GM19438 (cell line): ENCODE data around the gene YY2.
A peak's percentile ranks its signal among the peaks of the same experiment; 100 is the strongest.
"Not testable (repeated sequence)": the region's sequence is repeated elsewhere in the genome, so short reads cannot be mapped to it uniquely, and the experiment has no call there.

ENCODE experiments used
- ATAC-seq: cut with Tn5 transposase; IDR thresholded peaks from one replicate; pipeline ENCODE4 v1.9.1; 2021; ENCODE audit warnings: low read depth; ENCODE audit not compliant: unreplicated experiment

YY2 gene

DNA sequence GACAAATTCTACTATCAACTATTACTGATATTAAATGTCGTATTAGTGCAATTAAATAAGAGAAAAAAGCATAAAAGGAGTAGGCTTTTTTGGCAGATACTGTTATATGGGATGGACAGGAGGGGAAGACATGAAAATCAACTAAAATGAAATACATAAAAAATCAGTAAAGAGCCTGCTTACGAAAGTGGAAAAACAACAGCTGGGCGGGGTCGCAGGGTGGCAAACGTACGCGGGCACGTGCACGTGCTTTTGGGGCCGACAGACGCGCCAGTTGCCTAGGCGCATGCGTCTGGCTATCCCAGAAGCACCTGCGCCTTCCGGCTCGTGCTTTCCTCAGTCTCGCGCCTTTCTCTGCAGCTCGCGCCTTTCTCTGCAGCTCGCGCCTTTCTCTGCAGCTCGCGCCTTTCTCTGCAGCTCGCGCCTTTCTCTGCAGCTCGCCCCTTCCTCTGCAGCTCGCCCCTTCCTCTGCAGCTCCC, at the start of gene YY2:
Gene YY2 (plus strand): TSS at position 51 of the 479 bp plus-strand sequence. CDS start 498 bp downstream, outside the sequence.
- no peak for ATAC-seq

DNA sequence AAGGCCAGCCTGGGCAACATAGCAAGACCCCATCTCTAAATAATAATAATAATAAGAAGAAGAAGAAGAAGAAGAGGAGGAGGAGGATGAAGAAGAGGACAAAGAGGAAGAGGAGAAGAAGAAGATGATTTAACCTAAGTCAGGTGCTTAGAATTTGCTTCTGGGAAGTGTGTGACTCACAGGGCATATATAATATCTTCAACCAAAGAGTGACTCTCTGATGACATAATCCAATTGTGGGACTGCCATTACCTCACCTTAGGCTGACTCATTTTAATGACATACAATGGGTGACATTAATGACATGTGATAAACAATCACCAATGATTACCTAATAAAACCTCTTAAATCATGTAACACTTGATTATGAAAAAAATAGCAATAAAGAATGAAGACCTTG, 49.1 kb upstream of the YY2 start:
- no peak for ATAC-seq

DNA sequence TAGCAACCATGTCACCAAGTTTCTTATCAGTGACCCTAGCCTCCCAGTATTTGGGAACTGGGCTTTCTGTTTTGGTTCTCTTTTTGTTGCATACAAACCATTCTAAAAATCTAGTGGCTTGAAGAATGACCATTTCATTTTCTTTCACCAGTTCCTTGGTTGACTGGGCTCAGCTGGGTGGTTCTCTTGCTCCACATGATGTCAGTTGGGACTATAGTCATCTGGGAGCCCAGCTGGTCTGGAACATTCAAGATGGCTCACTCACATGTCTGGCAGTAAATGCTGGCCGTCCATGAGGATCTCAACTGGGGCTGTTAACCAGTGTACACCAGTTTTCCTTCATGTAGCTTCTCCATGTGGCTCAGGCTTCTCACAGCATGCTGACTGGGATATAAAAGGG, 44.0 kb upstream of the YY2 start:
- no peak for ATAC-seq

DNA sequence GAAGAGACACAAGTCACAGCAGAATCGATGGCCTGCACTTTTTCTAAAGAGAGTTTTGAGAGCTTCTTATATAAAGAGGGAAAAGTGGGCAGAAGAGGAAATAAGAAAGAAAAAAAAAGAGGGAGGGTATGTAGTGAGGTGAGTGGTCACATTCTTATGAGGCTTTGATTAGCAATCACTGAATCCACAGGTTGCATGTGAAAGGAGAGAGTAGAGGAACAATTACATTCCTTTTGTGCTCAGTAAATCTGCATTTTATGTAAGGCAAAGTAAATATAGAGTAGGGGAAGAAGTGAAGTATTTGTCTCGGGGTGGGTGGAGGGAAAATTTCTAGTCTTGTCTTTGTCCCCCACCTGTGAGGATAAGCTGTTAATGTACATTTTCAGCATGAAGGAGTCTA, 43.2 kb upstream of the YY2 start:
- no peak for ATAC-seq

DNA sequence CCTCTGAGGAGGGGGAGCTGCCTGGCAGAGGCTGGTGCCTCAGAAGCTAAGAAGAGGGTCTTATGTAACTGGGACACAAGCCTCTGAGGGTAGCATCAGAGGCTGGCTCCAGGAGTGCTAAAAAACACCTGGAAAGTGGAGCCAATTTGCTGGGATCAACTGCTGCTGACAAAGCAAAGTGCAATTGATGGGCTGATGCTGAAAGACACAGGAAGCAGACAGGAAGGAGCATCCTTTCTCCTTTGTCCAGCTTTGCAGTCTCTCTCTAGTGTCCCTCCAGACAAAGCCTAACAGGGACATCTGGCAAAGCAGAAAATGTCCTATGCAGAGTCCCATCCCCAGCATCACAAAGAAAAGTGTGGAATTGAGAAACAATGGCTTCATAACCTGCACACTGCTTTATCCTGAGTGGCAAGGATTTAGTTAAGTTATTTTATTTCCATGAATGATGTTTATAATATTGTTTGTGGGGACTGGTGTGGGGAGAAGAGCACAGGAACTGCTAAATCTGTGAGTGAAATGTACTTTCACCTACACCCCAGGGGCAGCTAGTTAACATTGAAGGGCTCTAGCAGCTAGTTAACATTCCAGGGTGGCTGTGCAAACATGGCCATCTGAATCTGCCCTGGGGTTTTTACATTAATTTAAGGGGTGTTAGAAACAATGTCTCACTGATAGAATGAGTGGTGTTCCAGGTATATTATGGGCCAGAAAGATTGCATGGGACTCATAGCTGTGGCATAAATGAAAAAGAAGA, 42.0 kb upstream of the YY2 start:
- no peak for ATAC-seq

DNA sequence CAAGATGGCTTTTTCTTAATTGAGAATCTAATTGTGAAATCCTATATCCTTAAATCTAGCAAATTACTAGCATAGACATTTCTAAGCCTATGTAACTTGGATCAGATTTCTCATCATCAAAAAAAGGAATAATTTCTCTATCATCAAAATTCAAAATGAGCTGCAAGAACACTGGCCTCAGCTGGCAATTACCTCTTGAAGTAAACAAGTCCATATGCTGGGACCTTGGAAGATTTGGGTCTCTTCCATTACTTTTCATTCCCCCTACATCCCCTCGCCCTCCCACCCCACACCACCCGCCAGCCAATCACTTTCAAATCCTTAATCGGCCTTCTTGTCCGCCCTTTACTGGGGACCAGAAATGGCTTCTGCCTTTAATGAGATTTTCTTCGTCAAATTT, 39.7 kb upstream of the YY2 start:
- no peak for ATAC-seq

DNA sequence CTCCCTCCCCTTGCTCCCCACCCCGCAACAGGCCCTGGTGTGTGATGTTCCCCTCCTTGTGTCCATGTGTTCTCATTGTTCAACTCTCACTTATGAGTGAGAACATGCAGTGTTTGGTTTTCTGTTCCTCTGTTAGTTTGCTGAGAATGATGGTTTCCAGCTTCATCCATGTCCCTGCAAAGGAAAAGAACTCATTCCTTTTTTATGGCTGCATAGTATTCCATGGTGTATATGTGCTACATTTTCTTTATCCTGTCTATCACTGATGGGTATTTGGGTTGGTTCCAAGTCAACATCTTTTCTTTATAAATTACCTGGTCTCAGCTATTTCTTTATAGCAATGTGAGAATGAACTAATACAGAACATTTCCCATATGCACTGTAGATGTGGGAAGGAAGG, 35.6 kb upstream of the YY2 start:
- ATAC-seq: not testable (repeated sequence)

DNA sequence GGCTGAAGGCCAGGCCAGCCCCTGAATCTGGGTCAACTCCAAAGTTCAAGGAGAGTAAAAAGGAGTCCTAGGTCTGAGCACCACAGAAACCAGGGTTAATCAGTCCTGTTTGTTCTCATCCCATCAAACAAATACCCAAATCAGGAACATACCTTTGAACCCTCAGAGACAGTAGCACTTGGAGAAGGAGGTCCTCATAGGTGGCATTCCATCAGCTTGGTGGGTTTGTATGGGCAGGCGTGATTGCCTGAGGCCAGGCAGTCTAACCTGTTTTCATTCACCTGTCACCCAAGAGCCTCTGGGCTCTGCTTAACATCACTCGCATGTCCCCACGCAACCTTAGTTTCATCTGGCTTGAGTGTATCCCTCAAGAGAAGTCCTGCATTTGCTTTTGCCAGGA, 33.9 kb upstream of the YY2 start:
- no peak for ATAC-seq

DNA sequence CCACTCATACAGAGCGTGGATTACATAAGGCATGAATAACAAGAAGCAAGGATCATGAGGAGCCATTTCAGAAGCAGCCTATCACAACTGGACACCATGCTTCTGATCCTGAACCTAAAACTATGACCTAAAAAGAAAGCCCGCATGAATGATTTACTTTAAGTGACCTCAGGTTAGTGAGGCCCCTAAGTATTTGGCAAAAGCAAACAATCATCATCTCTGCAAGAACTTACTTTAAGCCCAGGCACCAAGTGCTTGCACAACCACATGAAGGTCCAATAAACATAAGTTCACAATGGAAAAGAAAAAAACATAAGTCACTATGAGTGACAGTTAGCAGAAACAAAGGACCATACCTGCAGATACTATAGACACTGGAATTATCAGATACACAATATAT, 24.3 kb upstream of the YY2 start:
- ATAC-seq: no peak

DNA sequence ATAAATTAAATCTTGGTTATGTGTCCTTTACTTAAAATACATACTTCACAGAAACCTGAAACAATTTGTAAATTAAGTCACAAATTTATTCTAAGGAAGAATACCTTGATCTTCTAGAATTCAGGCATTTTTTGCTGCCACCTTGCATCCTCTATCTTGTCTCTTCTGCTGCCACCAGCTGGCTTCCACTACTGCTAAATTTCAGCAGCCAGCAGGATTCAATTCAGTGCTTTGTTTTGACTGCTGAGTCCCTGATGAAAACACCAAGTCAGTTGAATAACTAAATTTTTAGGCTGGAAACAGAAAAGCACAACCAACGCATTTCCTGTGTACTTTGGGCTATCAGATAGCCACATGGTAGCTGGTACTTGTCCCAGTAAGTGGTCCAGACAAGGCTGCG, 18.7 kb upstream of the YY2 start:
- ATAC-seq: no peak

DNA sequence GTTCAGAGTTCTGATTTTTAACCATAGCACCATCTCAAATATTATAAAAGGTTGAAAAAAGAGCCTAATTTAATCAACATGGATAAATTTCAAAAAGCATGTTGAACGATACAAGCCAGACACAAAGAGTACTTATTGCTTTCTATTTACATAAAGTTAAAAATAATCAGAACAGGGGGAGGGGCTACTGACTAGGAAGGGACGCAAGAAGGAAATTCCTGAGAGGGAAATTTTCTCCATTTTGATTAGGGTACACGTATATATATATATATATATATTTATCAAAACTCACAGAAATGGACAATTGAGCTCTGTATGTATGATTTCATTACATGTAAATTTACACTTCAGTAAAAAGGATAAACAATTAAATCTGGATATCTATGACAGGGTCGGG, 16.9 kb upstream of the YY2 start:
- ATAC-seq: peak; percentile 18

DNA sequence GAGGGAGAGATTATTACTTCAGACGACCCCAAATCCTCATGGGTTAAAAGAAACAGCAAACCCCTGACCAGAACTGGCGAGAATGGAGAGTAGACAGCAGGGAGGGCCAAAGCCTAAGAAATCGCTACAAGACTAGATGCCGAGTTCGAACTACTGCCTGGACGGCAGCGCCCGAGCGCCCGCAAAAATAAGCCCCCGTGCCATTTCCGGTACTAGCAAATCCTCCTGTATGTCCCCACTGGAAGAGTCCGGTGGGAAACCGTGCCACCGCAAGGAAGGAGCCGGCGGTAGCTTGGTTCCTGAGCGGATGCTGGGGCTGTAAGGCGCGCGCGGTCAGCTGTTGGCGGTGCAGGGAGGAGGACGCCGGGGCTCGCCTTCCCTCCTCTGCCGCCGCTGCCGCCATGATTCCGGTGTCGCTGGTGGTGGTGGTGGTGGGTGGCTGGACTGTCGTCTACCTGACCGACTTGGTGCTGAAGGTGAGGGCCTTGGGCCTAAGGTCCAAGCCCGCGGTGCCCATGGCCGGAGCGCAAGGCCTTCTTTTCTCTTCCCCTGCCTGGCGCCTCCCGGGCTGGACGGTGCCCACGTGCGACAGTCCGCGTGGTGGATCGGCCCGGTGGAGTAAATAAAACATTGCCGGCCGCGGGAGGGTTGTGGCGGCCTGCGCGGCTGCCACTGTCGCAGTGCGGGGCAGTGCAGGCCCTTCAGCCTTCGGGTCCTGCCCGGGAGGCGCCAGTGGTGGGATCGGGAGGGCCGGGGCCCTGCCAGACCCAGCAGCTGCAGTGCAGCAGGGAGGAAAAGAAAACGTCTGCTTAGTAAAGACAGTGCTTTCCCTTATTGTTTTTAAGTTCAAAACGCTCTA, 16.2 kb upstream of the YY2 start, which contains the start of gene MBTPS2:
Gene MBTPS2 (plus strand): TSS at position 284 of the 859 bp plus-strand sequence. CDS start 118 bp downstream, at position 402.
- peak; percentile 86 for ATAC-seq

DNA sequence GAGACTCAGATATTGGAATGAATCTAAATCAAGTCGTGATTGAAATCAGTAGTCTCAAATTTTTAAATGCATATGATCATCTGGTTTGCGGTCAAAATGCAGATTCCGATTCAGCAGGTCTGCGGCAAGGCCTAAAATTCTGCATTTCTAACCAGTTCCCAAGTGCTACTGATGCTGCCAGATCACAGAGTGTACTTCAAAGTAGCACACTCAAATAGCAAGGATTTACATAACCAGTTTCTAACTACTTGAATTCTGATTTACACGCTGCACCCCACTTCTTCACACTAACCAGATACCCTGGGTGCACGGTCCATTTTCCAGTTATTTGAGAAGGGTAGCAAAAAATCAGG, 15.6 kb upstream of the YY2 start:
- no peak for ATAC-seq

DNA sequence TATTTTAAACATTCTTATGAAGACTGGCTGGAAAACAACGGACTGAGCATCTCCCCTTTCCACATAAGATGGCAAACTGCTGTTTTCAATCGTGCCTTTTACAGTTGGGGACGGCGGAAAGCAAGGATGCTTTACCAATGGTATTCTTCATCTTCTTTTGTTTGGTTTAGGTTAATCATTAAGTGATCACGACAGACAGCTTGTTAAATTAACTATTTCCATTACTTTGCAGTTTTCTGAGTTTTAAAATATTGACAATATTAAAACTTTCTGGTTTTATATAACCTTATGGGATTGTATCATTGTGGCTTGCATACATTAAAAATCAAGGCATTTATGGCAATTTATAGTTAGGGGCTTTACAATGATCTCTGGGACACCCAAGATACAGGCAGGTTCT, 12.6 kb upstream of the YY2 start:
- ATAC-seq: no peak

DNA sequence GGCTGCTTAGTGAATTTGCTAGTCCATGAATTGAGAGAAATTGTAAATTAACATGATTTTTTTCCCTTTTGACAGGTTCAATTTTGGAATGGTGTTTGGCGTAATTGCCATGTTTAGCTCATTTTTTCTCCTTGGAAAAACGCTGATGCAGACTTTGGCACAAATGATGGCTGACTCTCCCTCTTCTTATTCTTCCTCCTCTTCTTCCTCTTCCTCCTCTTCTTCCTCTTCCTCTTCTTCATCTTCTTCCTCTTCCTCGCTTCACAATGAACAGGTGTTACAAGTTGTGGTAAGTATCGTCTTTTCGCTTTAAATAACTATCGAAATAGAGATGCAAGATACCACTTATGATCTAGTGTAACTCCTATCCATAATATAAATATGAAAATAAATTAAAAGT, 10.7 kb upstream of the YY2 start:
- no peak for ATAC-seq

DNA sequence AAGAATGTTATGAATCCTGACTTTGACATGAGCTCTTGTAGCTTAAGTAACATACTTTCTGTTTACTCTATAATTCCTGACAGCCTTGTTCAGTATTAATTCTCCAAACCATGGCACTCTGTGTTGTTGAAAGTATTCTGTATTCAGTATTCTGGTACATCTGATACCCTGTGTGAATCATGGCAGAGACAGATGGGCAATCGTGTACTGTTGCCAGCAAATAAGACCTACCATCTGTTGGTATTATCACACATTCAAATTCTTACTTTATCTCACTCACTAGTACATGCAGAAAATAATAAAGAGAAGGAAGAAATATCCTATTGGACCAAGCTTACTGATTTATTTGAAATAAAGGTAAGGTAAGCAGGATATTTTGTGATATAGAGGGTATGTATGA, 8.4 kb upstream of the YY2 start:
- ATAC-seq: no peak

DNA sequence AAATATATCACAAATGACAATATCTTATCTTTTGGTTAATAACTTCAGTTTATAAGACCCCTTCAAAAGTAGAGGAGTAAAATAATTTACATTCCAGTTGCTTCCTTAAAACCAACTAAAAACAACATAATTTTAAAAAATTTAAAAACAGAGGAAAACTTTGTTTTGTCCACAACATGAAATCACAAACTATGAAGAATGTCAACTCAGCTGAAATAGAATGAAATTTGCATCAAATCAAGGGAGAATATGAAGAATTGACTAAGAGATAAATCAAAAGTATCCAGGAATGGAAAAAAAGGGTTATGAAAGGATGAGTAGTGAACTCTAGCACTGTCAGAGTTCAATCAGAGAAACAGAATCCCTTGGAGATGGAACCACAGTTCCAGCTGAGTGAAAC, 2.2 kb upstream of the YY2 start:
- no peak for ATAC-seq

DNA sequence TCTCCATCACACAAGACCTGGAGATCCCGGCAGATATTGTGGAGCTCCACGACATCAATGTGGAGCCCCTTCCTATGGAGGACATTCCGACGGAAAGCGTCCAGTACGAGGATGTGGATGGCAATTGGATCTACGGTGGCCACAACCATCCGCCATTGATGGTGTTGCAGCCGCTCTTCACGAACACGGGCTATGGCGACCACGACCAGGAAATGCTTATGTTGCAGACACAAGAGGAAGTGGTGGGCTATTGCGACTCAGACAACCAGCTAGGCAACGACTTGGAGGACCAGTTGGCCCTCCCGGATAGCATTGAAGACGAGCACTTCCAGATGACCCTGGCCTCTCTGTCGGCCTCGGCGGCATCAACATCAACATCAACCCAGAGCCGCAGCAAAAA, 717 bp downstream of the YY2 start:
- ATAC-seq: no peak

DNA sequence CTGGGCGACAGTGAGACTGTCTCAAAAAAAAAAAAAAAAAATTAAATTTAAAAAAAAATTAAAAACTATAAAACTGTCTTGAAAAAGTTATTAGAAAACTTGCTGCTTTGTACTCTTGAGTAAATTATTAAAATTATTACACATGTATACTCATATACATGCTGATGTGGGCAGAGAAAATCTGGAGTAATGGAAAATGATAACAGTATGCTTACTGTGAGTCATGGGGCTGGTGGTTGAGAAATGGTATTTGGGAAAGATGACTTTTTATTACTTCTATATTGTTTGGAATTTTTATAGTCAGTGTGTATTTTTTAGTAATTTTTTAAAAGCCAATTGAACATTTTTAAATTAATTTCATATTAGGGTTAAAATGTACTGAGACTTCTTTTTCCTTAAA, 7.5 kb downstream of the YY2 start:
- ATAC-seq: no peak

DNA sequence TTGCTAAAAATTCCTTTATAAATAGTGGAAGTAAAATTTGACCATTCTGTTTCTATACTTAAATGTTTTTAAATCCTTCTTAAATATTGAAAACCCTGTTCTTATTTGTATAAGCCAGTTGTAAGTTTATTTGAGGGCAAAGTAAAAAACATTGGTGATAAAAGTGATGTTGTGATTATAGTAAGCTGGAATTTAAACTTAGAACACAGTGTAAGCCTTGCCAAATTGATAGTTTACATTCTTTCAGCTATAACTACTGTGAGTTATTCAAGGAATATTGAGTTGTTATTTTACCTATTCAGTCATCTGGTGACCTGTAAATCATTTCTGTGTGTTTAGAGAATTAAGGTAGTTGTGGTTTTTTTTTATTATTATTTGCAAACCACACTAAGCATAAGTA, 9.6 kb downstream of the YY2 start:
- no peak for ATAC-seq

DNA sequence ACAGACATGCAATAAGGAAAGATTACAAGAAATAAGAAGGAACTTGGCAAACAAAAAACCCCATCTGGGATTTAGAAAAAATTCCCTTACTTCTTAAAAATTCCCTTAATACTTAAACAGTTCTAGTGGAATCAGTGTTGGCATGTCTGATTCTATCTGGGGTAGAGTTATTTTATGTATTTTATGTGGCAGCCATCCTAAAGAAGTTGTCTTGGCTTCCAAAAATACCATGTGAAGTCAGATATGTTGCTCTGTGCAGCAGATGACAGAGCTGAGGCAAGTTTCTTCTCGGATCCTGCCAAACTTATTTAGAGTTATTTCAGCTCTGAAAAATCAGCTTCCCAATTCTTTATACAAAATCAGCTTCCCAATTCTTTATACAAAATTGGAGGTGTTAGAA, 14.7 kb downstream of the YY2 start:
- no peak for ATAC-seq
